ENCODE results near the gene CCDC40.

Gene CCDC40

DNA sequence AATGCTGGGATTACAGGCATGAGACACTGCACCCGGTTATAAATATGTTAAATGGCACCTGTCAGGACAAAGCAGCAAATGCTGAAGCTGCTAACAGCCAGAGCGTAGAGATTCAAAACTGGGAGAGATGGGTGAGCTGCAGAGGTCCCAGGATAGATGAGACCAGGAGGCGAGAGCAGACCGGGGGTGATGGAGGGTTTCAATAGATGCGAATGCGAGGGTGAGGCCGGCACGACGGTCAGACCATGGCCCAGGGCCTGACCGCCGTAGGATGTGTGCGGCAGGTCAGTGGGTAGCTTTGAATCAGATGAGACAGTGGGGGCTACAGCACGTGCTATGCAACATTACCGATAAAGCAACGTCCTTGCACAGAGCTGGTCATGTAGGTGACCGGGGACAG lies 14.3 kb downstream of the CCDC40 start:
- no peak for FAIRE-seq

GRCh38 chr17:80051681-80052080 lies 15.2 kb downstream of the CCDC40 start:
- FAIRE-seq, result no peak

DNA sequence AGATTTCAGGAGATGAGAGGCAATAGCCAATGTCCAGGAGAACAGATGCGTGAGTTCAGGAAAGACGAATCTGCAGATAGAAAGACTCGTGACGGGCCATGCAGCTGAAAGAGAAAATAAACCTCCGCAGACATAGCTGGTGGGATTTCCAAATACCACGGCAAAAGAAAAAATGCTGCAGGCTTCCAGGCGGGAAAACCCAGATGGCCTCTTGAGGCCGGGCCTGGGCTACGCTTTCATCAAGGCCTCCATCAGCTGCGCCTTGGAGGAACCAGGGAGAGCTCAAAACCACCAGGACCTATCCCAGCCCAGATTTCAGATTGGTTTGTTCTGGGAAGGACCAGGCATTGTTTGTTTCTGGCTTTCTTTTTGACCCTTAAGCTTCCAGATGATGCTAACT lies 16.7 kb downstream of the CCDC40 start:
- no peak for FAIRE-seq

- no peak for FAIRE-seq
These were observed 19.2 kb downstream of the CCDC40 start for GRCh38 chr17:80055597-80055996.

- no peak for FAIRE-seq
These were observed 22.0 kb downstream of the CCDC40 start for GRCh38 chr17:80058311-80058955.

DNA sequence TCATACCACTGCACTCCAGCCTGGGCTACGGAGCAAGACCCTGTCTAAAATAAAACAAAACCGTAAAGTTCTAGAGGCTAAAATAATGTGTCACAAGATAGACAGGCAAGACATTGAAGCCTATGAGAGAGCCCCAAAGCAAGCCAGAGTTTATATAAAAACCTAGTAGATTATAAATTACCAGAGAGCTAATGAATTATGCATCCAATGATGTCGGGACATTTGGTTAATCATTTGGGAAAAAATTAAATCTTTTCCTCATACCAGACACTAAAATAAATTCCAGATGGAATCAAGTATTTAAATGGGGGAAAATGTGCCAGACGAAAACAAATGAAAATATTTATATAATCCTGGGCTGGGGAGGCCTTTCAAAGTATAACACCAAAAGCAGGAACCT lies 24.2 kb downstream of the CCDC40 start:
- no peak for FAIRE-seq

DNA sequence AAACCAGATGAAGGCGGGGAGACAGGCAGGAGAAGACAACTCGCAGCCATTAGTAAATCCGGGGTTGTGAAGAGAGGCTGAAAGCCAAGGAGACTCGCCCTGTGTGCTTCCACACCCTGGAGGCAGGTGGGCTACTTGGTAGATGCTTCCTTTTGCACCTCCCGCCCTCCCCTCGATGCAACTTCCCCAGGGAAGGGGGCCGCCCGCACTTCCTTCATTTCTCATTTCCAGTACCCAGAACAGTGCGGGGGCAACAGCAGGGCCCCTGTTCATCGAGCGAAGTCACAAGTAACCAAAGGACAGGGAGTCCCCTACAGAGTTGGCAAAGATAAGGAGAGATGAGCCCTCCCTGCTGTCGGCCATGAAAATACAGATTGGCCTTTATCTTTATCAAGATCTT lies 25.0 kb downstream of the CCDC40 start:
- FAIRE-seq, result no peak

GRCh38 chr17:80063830-80064585 lies 27.6 kb downstream of the CCDC40 start:
- FAIRE-seq, result no peak

DNA sequence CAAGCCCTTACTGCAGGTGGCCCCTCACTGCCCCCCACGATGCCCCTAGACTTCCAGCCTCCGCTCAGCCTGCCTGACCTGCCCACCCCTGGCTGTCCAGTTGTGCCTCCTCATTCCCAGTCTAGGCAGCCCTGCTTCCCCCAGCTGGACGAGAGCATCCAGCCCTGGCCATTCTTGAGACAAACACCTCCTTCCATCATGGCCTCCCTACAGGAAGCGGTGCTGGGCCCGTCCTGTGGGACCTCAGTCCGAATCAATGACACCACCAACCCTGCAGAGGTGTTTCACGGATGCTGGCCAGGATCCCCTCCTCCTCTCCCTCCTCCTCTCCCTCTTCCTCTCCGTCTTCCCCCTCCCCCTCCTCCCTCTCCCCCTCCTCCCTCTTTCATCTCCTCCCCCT lies 28.3 kb downstream of the CCDC40 start:
- no peak for FAIRE-seq

GRCh38 chr17:80065478-80066170 lies 29.2 kb downstream of the CCDC40 start:
- no peak for FAIRE-seq

DNA sequence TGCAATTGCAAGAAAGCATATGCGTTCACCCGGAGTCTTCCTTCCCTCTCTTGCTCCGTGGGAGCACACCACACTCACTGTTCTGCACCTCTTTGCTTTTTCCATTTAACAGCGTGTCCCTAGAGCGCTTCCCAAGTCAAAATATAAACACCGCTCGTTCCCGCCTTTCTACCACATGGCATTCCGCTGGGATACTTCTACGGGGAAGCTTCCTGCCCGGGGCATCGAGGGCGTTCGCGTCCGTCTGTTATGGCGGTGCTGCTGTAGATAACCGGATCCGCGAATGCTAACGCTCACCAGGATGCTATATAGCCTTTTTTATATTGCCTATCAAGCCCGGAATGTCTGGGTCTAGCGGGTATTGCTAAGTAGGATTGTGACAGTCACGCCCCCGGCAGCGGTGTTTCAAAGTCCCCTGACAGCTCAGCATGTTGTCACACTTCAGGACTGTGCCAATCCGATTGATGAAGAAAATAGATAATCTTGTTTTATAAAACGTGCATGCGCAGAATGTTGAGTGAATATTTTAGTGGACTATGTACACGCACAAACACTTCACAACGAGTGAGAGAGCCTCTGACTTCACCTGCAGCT lies 31.0 kb downstream of the CCDC40 start:
- FAIRE-seq, result no peak

GRCh38 chr17:80068301-80069222 lies 32.1 kb downstream of the CCDC40 start:
- no peak for FAIRE-seq

DNA sequence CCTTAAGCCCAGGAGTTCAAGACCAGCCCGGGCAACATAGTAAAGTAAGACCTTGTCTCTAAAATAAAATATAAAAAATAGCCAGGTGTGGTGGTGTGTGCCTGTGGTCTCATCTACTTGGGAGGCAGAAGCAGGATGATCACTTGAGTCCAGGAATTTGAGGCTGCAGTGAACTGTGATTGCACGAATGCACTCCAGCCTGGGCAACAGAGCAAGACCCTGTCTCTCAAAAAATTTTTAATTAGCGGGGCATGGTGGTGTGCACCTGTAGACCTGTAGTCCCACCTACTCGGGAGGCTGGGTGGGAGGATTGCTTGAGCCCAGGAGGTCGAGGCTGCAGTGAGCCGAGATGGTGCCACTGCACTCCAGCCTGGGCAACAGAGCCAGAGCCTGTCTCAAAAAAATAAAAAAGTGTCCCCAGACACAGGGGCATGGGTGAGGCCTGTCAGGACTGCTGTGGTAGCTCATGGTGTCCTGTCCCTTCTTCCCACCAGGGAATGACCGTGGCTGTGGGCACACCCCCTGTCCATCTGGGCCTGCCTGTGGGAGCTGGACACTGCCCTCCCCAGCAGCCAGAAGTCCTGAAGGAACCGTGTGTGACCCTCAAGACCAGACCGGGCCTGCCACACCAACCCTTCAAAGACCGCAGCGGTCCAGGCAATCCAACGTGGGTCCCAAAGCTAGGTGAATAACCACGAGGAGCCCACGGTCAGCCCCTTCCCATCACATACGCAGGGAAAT lies 34.1 kb downstream of the CCDC40 start:
- FAIRE-seq, result no peak

- no peak for FAIRE-seq
These were observed 34.8 kb downstream of the CCDC40 start for GRCh38 chr17:80071116-80071841.

DNA sequence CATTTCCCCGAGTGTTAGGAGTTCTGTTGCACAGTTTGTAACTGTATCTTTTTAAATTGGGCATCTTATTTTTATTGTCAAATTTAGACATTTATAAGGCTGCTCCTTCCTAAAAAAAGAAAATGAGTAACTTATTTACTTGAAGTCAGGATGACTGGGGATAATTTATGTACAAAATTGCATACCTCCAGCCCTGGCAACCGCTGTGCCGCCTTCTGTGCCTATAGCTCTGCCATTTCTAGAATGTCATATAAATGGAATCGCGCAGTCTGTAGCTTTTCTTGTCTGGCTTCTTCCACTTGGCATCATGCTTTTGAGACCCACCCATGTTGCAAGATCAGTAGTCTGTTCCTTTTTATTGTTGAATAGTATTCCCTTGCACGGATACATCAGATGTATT lies 36.0 kb downstream of the CCDC40 start:
- FAIRE-seq, result no peak

DNA sequence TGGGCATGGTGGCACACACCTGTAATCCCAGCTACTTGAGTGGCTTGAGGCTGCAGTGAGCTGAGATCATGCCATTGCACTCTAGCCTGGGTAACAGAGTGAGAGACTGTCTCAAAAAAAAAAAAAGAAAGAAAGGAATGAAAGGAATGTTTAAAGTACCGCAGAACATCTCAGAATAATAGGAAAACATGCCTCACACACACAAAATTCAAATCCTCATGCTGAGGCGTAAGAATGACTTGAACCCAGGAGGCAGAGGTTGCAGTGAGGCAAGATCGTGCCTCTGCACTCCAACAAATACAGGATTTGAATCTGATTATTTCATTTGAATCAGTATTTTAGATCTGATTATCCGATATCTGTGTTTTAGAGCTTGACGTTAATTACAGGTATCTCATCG lies 43.6 kb downstream of the CCDC40 start:
- no peak for FAIRE-seq

- FAIRE-seq, result no peak
These were observed 45.2 kb downstream of the CCDC40 start for GRCh38 chr17:80081596-80081995.

- no peak for FAIRE-seq
These were observed 46.1 kb downstream of the CCDC40 start for GRCh38 chr17:80082403-80083135.

DNA sequence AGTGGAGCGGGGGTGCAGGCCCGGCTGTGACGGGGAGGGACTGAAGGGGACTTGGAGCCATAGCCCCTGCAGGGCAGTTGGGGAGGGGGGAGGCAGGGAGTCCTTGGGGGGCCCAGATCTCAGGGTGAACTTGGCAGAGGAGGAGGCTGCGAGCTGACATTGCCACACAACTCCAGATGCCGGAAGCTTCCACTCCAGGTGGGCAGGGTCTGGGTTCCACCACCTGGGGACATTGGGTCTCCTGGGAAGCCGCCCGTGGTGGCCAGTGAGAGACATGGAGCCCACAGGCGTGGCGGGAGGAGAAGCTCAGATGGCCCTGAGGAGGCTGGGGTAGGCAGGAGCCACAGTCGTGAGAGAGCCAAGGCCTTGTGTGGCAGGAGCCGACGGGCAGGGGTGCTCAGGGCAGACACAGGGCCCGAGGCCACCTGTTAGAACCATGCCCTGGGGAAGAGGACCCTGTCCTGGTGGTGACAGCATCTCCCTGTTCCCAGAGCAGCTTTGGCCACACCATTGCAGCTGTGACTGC lies 46.8 kb downstream of the CCDC40 start:
- no peak for FAIRE-seq

- FAIRE-seq, result no peak
These were observed 48.3 kb downstream of the CCDC40 start for GRCh38 chr17:80084773-80085172.

Measured in A204.1 (cell line).